GM21360 (cell line): ENCODE data around the gene SPCS2.

ENCODE experiments used
- ATAC-seq: cut with Tn5 transposase; IDR thresholded peaks from one replicate; pipeline ENCODE4 v1.9.1; 2021; ENCODE audit warnings: mild to moderate bottlenecking, moderate library complexity; ENCODE audit not compliant: unreplicated experiment

The SPCS2 gene

GRCh38 chr11:74948898-74949752 is at the start of gene SPCS2, which contains the start of gene XRRA1:
SPCS2 (plus strand) TSS chr11:74949266; CDS start chr11:74949286, 20 bp downstream.
XRRA1 (minus strand) TSS chr11:74949091; CDS start chr11:74940878, 8,213 bp downstream.
- ATAC-seq: peak; percentile 79

DNA sequence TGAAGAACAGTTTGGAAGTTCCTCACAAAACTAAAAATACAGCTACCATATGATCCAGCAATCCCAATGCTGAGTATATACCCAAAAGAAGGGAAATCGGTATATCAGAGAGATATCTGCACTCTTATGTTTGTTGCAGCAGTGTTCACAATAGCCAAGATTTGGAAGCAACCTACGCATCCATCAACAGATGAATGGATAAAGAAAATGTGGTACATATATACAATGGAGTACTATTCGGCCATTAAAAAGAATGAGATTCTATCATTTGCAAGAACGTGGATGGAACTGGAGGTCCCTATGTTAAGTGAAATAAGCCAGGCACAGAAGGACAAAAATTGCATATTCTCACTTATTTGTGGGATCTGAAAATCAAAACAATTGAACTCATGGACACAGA is 46.7 kb upstream of the SPCS2 start:
- no peak for ATAC-seq

DNA sequence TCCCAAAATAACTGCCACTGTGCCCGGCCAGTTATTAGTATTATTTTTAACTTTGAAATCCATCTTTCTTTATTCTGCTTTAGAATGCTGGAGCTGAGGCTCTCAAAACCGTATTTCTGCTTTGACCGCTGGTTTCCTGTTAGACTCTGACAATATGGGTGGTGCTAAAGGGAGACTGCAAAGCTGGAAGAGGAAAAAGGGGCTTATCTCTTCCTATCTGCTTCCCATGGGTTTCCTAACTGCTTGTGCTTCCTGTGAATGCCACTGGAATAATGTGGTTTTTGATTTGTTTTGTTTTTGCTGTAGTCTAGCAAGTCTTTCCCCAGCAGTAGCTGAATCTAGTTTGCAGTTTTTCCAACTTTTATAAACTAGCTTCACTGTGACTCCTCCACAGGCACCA is 43.7 kb upstream of the SPCS2 start:
- no peak for ATAC-seq

DNA sequence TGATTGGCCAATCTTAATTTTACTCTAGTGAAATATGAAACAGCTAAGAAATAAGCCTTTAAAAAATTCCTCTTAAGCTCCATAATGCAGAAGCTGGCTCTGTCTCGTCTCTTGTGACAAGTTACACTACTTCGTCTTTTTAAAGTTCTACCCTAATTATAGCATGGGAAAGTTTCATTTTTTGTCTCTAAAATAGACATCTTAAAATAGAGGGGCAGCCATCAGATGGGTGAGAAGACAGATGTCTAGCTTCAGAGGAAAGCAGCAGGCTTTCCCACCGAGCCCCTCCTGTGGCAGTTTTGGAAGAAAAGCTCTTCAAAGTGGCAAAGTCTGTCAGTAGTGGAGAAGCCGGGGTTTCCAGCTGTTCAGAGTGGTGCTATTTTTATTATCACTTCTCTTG is 39.7 kb upstream of the SPCS2 start:
- no peak for ATAC-seq

GRCh38 chr11:74909812-74910211 is 39.3 kb upstream of the SPCS2 start:
- ATAC-seq: no peak

DNA sequence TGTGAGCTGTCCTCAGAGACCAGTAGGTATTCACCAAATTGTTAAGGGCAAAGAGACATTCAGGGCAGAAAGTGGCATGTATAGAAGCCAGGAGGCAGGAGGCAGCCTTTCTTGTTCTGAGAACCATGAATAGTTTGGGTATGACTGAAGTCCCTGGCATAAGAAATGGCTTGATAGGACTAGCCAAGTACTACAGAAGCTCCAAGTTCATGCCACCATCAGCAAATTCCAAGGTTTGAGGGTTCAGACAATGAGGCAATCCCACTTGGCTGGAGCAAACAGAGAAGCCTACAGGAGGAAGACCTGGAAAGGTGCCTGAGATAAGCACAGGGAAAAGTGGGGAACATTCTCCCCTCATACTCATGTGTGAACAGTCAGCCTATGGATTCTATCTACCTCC is 25.9 kb upstream of the SPCS2 start:
- no peak for ATAC-seq

DNA sequence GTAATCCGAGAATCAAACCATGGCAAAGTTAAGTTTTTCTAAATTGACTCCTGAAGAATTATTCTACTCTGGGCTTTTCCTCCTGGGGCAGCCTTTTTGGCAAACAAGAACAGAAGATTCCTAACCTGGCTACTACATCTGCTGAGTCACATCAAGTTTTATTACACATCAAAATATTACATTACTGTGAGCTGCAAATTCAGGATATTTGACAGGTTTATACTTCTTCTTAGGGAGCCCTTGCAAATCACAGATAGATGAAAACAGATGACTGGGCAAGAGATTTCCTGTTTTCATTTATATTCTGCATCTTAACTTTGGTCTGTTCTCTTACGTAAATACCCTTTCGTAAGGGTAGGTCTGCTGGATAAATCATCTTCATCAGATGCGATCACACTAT is 23.8 kb upstream of the SPCS2 start:
- ATAC-seq: no peak

DNA sequence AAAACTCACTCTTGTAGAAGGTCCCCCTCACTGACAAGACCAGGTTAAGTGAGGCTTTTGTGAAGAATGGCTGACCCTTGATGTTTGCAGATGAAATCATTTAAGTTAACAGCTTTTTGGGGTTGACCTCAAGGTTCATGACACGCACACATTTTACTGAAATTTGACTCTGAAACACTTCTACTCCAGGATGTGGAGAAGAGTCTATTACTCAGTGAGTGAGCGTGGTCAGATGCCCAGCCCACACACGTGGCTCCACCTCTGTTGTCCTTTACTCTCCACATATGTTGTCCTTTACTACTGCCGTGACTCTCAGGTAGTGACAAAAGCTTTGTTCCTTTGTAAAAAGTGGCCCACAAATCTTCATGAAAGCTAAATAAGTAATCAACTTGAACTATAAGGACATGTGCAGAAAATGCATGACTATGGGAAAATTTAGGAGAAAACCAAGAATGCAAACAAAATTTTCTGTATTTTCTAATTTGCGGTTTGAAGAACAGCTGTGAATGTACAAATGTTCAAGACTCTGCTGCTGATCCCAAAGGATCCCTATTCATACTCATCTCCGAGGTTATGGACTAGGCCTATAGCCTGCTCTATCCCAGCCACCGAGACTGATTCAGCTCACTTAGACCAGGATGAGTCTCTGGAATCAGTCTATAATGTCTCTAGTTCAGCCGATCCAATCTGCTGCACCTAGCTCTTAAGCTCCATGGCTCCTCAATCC is 22.6 kb upstream of the SPCS2 start:
- ATAC-seq: no peak

GRCh38 chr11:74927496-74927895 is 21.6 kb upstream of the SPCS2 start:
- no peak for ATAC-seq

DNA sequence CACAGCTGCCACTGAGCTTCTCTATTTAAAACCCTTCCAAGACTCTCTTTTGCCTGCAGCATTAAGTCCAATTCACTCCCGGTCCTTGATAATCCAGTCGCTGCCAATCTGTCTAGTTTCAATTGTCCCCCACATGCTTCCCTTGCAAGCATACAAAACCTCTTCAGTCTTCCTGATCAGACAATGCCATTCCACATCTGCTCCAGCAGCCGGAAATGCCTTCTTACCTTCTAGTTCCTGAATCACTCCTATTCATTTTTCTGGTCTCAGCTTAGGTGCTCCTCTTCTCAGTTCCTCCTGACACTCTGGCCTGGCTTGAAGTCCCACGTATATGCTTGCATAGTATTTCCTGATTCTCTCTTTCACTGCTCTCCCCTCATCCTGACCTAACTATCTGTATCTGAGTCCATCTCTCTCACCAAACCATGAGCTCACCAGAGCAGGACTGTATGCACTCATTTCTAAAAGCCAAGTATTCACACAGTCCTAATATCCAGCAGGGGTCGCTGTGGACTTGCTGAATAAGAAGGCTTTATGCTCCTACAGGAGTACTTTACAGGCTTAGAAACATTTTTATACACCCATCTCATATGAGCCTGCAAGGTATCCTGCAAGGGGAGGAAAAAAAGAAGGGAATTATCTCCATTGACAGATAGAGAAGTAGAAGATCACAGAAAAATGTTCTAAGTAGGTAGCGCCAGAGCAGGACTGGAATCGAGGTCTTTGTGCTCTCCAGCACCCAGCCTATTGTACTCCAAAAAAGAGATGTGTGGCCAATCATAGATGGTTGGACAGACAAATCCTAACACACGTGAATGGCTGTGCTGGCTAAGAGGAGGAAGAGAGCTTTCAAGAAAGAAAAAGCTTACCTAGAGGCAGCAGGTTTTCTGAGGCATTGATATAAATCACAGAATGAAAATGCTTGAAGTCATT is 19.4 kb upstream of the SPCS2 start:
- ATAC-seq: peak; percentile 60

DNA sequence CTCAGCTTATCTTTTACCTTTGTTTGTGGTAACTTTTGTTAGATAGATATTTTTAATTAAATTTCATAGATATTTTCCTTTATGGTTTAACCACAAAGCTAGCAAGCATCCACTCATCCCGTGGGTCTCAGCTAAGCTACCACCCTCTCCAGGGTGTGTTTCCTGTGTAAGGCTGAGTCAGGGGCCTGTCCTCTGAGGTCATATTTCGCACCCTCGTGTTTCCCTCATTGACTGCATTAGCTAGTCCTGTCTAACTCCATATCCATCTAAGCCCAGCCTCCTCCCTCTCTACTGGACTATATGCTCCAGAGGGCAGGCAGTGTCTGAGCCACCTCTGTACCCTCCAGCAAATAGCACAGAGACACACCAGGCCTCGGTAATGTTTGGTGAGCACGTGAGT is 16.9 kb upstream of the SPCS2 start:
- no peak for ATAC-seq

DNA sequence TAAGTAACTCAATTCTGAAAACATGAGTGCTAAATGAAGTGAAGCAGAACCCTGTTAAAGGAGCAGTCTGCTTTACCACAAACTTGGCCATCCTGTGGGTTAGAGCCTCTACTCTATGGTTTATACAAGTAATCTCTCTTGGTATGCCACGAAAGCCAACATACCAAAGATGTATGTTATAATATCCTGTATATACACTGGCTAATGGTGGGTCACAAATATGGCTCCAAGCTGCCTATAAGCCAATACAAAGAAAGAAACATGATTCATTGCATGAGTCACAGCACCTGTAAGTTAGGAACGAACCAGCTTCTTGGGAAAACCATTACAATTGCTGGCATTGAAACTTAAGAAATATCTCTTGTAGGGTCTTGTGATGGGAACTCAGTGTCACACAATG is 16.3 kb upstream of the SPCS2 start:
- ATAC-seq: no peak

DNA sequence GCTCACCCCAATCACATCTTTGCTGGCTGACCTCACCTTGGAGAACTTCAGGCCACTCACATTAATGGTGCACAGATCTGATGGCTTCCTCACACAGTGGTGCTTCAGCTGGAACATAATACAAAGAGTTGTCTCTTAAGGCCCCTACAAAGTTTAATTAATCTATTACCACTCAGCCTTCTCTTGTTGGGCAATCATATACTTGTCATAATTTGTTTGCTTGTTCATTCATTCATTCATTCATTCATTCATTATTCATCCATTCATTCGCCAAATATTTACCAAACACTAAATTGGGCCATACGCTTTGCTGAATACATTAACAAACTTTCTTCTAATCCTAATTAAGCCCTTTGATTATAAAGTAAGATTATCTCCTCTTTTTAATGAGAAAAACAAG is 15.3 kb upstream of the SPCS2 start:
- no peak for ATAC-seq

DNA sequence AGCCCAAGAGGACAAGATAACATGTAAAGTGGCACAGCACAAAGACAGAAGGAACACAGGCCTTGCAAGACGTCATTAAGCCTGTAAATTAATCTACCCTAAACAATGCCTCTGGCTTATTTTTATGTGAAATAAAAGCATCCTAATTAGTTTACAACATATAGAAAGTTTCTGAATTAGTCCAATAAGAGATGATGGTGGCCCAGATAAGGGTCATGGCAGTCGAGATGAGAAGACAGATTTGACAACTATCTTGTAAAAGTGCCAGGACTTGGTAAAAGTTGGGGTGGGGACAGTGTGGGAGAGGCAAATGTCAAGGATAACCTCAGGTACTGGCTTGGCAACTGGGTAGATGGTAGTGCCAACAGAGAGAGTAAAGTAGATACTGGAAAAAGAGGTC is 13.8 kb upstream of the SPCS2 start:
- ATAC-seq: no peak

GRCh38 chr11:74936087-74936486 is 13.0 kb upstream of the SPCS2 start:
- ATAC-seq: no peak

DNA sequence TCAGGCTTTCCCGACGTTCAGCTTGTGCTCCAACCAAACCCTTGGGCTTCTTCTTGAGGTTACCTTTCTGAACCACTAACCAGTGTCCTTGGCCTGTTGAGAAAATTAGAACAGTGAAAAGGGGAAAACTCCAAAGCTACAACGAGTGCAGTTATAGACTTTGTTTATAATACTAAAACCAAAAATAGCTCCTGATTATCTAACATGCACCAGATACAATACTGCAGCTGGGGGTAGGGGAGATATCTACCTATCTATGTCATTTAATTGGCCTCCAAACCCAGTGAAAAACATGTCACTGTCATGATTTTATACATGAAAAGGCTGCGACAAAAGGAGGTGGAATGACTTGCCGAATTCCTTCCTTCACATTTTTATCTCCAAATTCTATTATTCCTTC is 12.1 kb upstream of the SPCS2 start:
- ATAC-seq: no peak

GRCh38 chr11:74937696-74938475 is 11.2 kb upstream of the SPCS2 start:
- no peak for ATAC-seq

DNA sequence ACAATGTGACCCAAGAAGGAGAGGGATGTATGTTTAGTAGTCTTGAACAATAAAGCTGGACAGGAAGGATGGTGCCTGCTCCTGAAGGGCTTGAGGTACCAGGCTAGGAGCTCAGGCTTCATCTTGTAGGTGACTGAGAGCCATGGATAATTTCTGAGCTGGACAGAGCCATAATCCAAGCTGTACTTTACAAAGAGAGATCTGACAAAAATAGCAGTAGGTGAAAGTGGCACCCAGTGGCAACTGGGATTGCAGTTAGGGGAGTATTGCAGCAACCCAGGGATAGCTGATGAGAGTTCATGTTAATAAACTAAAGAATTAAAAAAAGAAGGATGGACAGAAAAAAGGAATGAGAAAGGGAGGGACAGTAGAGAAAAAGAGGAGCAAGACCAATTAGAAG is 7.6 kb upstream of the SPCS2 start:
- ATAC-seq: no peak

DNA sequence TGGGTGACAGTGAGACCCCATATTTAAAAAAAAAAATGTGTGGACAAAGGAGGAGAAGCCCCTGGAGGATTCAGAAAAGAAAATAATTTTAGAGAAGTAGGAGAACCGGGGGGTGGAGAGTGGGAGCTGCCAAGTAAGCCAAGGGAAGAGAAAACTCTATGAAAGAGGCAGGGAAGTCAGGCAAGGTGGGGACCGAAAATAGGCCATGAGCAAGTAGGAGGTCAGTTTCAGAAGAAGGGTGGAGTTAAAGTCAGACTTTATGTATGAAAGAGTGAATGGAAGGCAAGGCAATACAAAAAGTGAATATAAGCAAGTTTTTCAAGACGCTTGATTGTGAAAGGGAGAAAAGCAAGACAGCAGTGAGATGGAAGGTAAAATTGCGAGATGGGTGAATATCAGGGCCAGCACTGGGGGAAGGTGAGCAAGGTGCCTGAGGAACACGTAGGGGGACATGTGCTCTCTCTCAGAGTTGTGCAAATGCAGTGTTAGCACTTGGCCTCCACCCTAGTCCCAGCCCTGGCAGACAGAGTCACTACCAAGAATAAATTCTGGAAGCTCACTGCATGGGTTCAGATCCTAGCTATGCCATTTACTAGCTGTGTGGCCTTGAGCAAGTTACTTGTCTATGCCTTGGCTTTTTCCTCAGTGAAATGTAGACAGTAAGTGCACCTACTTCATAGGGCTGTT is 6.8 kb upstream of the SPCS2 start:
- no peak for ATAC-seq

DNA sequence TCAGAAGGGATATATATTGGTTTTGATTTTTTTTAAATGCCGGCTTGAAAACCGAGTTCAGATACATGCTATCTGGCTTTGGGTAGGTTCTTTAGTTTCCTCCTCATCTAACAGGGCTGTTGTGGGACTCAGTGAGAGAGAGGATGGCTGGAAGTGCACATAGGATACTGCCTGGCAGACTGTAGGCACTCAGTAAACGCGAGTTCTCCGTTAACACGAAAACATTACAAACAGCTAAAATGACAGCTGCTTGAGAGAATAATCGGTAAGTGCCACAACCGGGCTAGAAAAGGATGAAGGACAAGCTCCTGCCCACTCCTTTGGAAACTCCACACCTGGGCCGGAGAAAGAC is 544 bp upstream of the SPCS2 start:
- ATAC-seq: peak; percentile 13
